Measurements from ENCODE around the gene PAQR4.
"Not testable (repeated sequence)": the region's sequence is repeated elsewhere in the genome, so short reads cannot be mapped to it uniquely, and the experiment has no call there.

Gene PAQR4

GRCh38 chr16:2927010-2927646 lies 42.0 kb upstream of the PAQR4 start:
- DNase-seq (ENCODE audit: low read depth): peak; percentile 90
- TF ChIP-seq, protein P1, sequence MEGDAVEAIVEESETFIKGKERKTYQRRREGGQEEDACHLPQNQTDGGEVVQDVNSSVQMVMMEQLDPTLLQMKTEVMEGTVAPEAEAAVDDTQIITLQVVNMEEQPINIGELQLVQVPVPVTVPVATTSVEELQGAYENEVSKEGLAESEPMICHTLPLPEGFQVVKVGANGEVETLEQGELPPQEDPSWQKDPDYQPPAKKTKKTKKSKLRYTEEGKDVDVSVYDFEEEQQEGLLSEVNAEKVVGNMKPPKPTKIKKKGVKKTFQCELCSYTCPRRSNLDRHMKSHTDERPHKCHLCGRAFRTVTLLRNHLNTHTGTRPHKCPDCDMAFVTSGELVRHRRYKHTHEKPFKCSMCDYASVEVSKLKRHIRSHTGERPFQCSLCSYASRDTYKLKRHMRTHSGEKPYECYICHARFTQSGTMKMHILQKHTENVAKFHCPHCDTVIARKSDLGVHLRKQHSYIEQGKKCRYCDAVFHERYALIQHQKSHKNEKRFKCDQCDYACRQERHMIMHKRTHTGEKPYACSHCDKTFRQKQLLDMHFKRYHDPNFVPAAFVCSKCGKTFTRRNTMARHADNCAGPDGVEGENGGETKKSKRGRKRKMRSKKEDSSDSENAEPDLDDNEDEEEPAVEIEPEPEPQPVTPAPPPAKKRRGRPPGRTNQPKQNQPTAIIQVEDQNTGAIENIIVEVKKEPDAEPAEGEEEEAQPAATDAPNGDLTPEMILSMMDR (conservative IDR thresholded peaks at IDR 0.05; ENCODE audit: low read depth, low read length): peak; percentile 88
- H3K4me3 ChIP-seq (ENCODE audit: low read depth, low read length): peak overlapping the region; percentile 45

GRCh38 chr16:2928151-2928550 lies 41.0 kb upstream of the PAQR4 start:
- DNase-seq (ENCODE audit: low read depth): not testable (repeated sequence)

GRCh38 chr16:2928796-2929195 lies 40.4 kb upstream of the PAQR4 start:
- TF ChIP-seq, protein P1 (conservative IDR thresholded peaks at IDR 0.05; ENCODE audit: low read depth, low read length): no peak
- DNase-seq (ENCODE audit: low read depth): no peak
- H3K4me3 ChIP-seq (ENCODE audit: low read depth, low read length): no peak overlapping the region

More at GRCh38 chr16:2928151-2928550, 41.0 kb upstream of the PAQR4 start:
- not testable (repeated sequence) for H3K4me3 ChIP-seq (ENCODE audit: low read depth, low read length)

DNA sequence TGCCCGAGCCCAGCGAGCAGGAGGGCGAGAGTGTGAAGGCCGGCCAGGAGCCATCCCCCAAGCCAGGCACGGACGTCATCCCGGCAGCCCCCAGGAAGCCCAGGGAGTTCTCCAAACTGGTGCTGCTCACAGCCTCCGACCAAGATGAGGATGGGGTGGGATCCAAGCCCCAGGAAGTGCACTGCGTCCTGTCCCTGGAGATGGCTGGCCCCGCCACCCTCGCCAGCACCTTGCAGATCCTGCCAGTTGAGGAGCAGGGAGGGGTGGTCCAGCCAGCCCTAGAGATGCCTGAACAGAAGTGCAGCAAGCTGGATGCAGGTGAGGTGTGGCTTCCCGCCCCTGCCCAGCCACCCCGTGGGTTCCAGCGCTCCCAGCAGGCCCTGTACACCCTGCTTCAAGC lies 39.5 kb upstream of the PAQR4 start:
- no peak for DNase-seq (ENCODE audit: low read depth)
- TF ChIP-seq, protein P1 (conservative IDR thresholded peaks at IDR 0.05; ENCODE audit: low read depth, low read length): no peak
- no peak overlapping the region for H3K4me3 ChIP-seq (ENCODE audit: low read depth, low read length)

DNA sequence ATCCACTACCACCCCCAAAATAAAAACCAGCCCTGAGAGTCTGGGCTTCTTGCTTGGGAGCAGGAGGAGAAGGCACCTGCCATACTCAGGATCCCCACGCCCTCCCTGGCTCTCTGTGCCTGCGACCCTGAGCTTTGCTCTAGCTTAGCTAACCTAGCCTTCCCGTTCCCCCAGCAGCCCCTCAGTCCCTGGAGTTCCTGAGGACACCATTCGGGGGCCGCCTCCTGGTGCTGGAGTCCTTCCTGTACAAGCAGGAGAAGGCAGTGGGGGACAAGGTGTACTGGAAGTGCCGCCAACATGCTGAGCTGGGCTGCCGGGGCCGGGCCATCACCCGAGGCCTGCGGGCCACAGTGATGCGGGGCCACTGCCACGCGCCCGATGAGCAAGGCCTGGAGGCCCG lies 38.9 kb upstream of the PAQR4 start:
- TF ChIP-seq, protein P1 (conservative IDR thresholded peaks at IDR 0.05; ENCODE audit: low read depth, low read length): no peak
- no peak overlapping the region for H3K4me3 ChIP-seq (ENCODE audit: low read depth, low read length)
- no peak for DNase-seq (ENCODE audit: low read depth)

- not testable (repeated sequence) for DNase-seq (ENCODE audit: low read depth); H3K4me3 ChIP-seq (ENCODE audit: low read depth, low read length)
Observed at GRCh38 chr16:2931231-2931914, 37.8 kb upstream of the PAQR4 start.

- no peak for DNase-seq (ENCODE audit: low read depth)
- TF ChIP-seq, protein P1 (conservative IDR thresholded peaks at IDR 0.05; ENCODE audit: low read depth, low read length): no peak
- no peak overlapping the region for H3K4me3 ChIP-seq (ENCODE audit: low read depth, low read length)
Observed at GRCh38 chr16:2933136-2933535, 36.0 kb upstream of the PAQR4 start.

DNA sequence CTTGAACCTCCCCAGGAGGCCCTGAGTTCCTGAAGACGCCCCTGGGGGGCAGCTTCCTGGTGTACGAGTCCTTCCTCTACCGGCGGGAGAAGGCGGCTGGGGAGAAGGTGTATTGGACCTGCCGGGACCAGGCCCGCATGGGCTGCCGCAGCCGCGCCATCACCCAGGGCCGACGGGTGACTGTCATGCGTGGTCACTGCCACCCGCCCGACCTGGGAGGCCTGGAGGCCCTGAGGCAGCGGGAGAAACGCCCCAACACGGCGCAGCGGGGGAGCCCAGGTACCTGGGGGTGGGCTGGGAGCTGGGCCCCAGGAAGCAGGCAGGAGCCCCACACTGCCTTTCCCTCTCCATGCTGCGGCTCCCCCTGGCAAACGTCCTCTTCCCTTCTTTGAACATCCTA lies 35.4 kb upstream of the PAQR4 start:
- no peak overlapping the region for H3K4me3 ChIP-seq (ENCODE audit: low read depth, low read length)
- TF ChIP-seq, protein P1 (conservative IDR thresholded peaks at IDR 0.05; ENCODE audit: low read depth, low read length): no peak
- no peak for DNase-seq (ENCODE audit: low read depth)
